Embryonic facial prominence (tissue), 1 donor: Measurements from ENCODE around the gene GOSR2.

ENCODE experiments used
- DNase-seq: peaks from one replicate; pipeline ENCODE4 v3.0.0-alpha.2; 2016; ENCODE audit errors: extremely low spot score

The GOSR2 gene

DNA sequence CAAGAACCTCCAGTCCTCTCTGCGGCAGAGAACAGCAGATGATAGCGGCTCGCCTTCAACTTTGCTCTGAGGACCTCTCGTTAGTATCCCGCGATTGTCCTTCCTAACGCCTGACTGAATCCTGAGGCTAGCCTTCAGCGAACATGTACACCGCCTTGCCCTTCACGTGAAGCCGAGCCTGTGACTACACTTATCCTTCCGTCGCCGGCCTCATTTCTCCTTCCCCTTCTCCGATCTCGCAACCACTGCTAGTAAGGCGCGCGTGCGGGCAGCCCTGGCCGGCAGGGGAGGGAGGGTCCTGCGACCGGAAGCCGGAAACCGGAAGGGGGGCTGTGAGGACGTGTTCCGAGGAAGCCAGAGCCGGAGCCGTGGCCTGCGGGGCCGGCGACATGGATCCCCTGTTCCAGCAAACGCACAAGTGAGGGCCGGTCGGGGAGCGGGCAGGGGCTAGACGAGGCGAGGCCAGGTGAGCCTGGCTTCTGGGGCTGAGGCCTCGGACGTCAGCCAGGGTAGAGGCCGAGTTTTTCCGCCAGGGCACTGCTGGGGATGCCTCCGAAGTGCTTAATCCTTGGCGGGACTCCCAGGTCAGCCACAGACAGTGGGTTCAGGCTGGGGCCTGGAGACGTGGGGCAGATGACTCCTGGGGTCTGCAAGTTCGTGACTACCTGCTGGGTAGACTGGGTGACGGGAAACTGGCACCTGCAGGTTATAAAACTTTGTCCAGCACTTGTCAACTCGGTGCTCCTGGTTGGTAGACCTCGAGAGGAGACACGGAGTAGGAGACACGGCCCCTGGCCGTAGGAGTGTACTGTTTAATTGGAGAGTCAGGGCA, at the start of gene GOSR2:
TSS of gene GOSR2 (plus strand) at position 357 of the 832 bp plus-strand sequence. CDS start at position 390, 33 bp downstream.
- DNase-seq = peak; percentile 80

DNA sequence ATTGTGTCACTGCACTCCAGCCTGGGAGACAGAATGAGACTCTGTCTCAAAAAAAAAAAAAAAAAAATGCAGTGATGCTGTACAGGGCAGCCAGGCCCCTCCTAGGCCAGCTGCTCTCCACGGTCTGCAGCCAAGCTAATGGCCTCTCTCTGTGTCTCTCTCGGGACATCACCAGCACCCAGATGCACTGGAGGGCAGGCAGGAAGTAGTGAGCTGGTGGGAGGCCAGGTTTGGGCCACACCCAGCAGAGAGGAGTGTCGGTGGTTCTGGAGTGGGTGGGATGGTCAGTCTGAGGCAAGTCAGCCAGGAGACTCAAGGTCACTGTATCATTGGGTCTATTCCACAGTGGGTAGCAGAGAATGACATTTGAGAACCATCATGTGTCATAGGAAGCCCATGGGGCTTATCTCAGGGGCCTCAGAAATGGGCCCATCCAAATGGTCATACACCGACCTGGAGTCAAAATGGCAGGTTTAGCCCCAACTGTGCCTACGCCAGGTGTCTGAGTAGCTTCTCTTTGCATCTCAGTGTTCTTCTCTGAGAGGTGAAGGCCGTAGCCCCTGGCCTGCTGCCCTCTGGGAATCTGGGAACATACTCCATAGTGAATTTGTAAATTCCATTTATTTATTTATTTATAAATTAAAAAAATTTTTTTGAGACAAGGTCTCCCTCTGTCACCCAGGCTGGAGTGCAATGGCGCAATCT, 48.9 kb upstream of the GOSR2 start:
- DNase-seq = no peak

DNA sequence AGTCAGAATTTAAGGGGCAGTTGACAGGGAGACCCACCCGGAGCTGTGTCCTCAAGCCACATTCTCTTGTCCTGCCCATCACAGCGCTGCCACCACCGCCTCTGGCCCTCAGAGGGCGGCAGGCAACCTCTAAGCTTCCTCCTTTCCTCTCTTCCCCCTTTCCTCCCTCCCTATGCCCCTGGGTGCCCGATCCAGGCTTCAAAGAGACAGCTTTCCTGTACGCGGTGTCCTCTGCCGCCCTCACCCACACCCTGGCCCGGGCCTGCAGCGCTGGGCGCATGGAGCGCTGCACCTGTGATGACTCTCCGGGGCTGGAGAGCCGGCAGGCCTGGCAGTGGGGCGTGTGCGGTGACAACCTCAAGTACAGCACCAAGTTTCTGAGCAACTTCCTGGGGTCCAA, 48.1 kb upstream of the GOSR2 start:
- no peak for DNase-seq

DNA sequence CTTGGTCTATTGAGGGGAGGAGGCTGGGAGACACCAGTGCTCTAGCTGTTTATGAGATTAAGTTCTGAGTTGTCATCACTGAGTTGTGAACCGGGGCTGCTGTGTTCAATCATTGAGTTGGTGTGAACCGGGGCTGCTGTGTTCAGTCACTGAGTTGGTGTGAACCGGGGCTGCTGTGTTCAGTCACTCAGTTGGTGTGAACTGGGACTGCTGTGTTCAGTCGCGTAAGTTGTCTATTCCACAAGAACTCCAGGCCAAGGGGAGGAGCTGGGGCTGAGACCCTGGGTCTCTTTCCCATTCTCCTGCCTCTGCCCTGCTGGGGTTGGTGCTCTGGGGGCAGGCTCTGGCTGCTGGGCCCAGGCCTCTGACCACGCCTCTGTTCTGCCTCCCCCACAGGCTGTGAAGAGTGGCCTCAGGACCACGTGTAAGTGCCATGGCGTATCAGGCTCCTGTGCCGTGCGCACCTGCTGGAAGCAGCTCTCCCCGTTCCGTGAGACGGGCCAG, 47.1 kb upstream of the GOSR2 start:
- no peak for DNase-seq

DNA sequence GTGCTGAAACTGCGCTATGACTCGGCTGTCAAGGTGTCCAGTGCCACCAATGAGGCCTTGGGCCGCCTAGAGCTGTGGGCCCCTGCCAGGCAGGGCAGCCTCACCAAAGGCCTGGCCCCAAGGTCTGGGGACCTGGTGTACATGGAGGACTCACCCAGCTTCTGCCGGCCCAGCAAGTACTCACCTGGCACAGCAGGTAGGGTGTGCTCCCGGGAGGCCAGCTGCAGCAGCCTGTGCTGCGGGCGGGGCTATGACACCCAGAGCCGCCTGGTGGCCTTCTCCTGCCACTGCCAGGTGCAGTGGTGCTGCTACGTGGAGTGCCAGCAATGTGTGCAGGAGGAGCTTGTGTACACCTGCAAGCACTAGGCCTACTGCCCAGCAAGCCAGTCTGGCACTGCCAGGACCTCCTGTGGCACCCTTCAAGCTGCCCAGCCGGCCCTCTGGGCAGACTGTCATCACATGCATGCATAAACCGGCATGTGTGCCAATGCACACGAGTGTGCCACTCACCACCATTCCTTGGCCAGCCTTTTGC, 46.5 kb upstream of the GOSR2 start:
- DNase-seq = no peak

DNA sequence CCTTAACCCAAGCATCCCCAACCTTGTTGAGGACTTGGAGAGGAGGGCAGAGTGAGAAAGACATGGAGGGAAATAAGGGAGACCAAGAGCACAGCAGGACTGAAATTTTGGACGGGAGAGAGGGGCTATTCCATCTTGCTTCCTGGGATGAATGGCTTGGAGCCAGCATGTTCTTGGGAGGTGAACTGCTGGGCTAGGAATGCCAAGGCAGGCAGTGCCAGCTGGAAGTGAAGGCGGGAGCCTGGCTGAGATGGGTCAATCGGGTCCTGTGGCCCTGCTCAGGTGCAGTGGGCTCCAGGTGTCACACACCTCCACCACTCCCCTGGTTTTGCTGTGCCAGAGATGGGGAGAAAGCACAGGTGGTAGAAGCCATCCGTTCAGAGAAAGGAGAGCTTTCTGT, 46.0 kb upstream of the GOSR2 start:
- DNase-seq = no peak

DNA sequence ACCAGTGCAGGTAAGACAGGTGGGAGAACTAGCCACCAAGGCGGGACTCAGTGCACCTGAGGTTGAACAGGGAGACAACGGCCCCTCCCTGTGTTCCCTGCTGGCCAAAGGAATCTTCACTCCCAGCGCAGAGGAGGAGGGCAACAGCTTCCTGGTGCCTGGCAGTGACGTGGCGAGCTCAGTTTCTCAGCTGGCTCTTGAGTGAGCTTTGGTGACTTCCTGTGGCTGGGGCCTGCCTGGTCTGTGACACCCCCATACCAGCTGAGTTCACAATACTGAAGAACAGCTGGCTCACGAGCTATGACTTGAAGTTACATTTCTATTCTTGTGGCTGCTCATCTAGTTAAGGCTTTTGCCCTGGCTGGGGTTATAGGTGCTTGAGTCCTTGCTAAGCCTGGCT, 45.5 kb upstream of the GOSR2 start:
- no peak for DNase-seq

DNA sequence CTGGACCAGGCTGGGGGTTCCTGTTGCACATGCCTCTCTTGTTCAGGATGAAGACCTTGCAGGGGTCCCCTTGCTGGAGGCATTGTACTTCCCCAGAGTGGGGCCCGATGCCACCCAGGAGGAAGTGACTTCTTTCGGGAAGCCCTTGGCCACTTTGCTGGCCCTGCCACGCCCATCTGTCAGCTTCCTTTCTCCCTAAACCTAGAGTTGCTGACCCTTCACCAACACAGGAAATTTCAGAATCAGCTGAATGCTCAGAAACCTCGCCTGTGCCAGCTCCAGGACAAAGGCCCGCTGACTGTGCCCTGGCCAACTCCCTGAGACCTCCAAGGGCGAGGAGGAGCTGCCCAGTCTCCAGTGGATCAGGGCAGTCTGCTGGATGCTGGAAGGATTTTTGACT, 44.9 kb upstream of the GOSR2 start:
- no peak for DNase-seq

DNA sequence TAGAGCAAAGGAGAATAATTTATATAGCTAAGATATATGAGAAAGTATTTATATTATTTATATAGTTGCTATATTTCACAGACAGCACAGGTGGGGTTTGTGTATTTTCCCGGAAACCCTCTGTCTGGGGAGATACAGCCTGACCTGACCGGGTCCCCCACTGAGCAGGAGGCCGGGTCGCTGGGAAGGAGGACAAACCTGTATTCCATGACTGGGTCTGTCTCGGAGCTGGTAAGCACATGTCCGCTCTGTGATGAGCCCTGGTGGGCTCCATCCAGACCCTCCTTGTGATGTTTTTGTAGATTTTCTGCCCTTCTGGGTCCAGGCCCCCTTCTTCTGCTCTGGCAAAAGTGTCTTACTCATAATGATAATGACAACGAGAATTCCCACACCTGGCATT, 43.9 kb upstream of the GOSR2 start:
- no peak for DNase-seq

DNA sequence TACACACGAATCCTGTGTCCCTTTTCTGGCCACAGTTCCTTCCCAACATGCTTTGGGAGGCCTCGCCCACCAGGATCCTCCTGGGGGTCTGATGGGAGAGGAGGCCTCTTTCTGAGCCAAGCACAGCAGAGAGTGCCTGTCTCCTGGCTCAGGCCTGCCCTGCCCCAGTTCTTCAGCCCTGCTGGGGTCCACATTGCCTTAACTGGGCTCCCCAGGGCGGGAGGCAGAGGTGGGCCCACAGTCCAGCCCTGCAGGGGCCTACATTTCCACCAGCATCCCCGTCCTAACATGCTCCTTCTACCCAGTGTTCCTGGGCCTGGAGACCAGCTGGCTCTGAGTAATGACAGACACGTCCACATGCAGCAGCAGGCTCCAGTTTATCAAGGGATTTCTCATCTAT, 41.9 kb upstream of the GOSR2 start:
- no peak for DNase-seq

DNA sequence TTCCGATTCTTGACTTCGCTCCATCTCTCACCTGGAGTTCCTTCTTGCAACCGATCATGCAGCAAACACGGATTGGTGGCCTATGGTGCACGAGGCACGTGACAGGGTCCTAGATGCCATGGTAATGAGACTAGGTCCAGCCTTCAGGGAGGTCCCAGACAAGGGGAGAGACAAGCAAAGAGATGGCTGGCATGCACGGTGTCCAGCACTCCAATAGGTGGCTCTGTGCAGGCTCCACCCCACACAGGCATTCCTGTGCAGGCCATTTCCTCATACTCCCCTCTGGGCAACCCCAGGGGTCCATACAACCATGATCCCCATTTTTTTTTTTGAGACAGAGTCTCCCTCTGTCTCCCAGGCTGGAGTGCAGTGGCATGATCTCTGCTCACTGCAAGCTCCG, 40.3 kb upstream of the GOSR2 start:
- no peak for DNase-seq

DNA sequence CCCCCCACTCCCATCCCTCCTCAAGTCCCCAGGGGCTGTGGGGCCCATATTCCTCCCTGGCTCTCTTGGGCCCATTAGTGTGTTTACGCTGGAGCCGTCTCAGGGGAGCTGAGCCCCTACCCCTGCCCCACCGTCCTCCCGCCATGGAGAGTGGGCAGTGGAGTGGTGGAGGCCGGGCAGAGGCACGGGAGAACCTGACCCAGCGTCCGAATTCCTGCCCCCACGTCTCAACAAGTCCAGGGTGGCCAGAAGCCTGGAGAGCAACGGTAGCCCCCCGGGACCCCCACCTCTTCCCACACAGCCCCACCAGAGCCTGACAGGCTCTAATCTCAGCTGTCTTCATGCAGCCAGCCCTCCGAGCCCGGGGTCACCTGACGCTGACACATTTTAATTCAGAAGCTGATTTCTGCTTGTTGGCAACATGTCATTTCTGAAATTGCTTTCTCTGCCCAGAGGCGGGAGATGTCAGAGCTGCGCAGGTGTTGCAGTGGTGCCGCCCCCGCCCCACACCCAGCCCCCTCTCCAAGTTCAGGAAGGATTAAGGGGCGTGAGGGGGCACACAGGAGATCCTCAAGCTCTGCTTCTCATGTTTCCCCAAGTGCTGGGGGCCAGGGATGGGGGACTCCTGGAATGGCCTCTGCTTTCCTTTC, 39.0 kb upstream of the GOSR2 start:
- no peak for DNase-seq

DNA sequence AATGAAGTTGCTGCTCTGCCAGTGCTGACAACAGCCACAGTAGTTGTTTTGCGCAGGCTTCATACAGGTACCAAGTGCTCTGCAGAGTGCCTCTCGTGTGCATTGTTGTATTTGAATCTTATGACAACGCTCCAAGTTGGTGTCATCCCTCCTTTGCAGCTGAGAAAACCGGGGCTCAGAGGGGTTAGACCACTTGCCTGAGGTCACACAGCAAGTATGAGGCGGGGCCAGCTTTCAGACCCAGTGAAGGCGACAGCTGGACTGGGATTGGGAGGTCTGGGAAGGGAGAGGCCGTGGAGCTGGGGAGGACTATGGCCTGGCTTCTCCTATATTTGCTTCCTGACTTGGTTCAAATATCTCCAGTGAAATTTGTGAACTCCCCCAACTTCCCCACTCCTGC, 38.4 kb upstream of the GOSR2 start:
- no peak for DNase-seq

DNA sequence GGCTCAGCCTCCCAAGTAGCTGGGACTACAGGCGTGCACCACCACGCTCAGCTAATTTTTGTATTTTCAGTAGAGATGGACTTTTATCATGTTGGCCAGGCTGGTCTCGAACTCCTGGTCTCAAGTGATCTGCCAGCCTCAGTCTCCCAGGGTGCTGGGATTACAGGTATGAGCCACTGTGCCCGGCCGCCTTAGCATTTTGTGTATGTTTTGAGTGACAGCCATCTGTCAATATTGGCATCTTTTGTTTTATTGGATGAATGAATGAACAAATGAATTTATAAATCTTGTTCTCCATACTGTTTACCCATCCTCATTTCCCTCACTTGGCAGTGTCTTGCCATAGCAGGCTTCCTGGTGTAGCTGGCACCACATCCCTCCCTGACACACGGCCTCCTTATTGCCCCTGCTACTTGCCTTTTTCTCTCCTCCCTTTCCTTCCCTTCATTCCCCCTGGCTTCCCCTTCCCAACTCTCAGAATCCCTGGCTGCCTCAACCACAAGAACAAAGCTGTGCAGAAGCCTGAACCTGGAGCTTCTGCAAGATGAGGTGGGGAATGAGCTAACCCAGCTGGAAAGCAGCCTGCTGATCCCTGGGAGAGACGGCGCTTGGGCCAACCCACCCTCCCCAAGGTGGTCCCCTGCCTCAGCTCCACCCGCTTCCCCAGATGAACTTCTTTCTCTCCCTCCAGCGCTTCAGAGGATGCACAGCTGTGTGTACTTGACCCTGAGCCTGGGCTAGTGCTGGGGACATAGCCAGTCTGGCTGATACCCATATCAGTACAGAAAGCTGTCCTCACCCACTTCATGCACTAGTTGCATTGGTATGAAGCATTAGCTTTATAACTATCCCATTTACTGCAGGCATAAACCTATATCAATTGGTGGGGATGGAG, 37.3 kb upstream of the GOSR2 start:
- no peak for DNase-seq

DNA sequence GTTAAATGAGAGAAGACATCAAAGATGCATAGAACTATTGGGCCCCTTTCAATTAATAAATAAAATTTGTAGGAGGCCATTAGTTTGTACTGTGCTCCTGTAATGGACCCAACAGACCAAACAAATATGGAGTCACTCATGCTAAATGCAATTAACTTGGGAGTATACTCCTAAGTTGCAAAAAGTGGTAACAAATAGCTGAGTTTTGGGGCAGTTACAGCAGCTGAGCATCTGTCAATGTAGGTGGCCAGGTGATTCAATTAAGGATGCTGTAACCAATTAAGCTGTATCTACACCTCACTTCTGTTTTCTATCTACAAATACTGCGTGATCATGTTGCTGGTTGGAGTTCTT, 36.7 kb upstream of the GOSR2 start:
- DNase-seq = no peak

DNA sequence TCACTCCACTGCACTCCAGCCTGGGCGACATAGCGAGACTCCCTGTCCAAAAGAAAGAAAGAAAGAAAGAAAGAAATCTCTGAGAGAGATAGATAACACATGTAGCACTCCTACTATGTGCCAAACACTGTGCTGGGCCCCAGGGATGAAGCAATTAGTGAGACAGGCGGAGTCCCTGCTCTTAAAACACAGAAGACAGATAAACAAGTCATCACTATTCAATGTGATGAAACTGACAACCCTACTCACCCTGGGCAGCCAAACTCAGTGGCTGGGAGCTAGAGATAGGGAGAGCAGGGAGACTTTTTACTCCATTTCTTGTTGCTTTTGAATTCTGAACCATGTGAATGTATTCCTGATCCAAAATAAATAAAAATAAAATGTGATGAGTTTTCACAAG, 35.2 kb upstream of the GOSR2 start:
- no peak for DNase-seq

DNA sequence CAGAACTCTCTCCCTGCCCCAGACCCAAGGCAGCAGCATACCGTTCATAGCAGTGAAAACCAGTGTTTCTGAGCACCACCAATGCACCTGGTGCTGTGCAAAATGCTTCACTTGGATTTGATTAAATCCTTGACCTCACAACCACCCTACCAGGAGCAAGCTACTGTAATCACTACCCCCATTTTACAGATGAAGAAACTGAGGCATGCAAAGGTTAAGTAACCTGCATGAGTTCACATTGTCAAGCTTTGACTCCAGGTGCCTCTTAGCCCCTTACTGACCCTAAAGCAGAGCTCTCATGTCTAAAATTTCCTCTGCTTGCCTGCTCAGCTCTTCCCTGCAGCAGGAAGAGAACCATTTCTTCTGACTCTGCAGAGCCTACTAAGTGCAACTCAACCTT, 34.2 kb upstream of the GOSR2 start:
- DNase-seq = no peak

DNA sequence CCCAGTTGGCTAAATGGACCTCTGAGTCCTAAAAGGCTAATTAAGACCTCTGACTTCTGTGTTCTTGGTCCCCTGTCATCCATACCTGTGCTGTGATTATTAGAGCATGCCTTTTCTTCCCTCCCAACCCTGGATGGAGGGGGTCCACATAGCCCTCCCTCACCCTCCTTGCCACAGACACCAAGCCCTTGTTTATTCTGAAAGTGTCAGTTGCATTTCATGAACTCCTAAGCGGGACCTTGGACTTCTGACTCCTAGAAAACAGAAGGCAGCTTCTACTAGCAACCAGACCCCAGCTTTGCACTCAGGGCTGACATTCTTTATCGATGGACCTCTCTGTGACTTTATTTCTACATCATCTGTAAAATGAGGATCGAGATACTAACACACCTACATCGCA, 33.4 kb upstream of the GOSR2 start:
- no peak for DNase-seq

DNA sequence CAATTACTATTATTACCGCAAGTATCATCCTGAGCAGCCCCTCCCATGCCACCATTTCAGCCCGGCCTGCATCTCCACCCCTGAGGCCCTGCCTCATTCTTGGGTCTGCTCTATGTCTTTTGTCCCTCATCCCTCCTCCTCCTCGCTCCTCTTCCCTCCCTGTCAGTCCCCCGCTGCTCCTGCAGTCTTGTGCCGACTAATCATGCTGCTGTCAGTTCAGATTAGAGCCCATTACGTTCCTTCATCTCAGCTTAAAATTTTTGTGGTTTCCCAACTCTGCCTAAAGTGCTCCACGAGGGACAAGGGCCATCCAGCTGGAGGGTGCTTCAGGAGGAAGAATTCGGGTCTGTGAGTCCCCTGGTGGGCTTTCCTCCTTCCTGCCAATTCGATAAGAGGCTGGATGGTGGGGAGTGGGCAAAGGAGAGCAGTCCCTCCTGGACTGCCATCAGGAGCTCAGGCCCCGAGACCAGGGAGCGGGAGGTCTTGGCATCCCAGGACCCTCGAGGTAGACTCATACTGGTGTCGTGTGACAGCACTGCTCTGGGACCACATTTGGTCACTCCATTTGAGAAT, 32.9 kb upstream of the GOSR2 start:
- no peak for DNase-seq

DNA sequence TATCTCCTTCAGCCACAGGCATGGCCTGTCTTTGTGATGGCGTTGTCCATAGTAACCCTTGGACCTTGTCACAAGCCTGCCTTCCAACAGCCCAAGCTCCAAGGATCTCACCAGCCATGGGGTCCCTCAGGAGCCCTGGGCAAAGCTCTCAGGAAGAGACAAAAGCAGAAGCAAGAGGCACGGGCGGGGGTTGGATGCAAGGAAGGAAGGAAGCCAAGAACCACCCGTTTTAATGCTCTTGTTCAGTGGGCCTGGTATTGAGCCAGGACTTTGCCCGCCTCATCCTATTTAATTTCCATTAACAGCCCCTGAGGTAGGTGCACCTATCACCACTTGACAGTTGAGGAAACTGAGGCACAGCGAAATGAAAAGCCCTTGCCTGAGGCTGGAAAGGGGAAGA, 32.3 kb upstream of the GOSR2 start:
- DNase-seq = no peak

DNA sequence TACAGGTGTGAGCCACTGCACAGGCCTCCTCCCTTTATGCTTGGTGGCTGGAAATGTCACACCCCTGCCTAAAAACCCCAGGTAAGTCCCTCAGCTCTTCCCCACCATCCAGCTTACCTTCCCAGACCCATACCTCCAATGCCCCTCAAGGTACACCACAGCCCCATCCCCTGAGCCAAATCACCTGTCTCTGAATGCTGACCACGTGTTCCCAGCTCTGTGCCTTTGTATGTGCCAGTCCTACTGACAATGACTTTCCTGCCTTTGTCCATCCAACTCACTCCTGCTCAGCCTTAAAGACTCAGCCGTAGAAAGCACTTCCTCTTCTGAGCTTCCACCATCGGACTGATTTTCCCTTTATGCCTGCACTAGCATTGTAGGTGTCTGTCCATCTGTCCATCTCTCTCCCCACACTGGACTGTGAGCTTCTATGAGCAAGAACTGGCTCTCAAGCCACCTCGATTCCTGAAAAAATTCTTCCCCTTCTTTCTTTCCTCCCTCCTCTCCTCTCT, 30.7 kb upstream of the GOSR2 start:
- DNase-seq = no peak
